Colonic mucosa (tissue), 4 donors: ENCODE measurements around the gene DAGLA. TPM values are rescaled to one million over a fixed set of nuclear protein-coding genes. Genes with fewer than 3 reads are reported as not detected.
A peak's percentile ranks its signal among the peaks of the same experiment; 100 is the strongest.

Experiments
- DNase-seq: peaks from one replicate; pipeline ENCODE4 v3.0.0-alpha.2; 2020
- H3K27ac ChIP-seq: fragments of 200-600 bp; one replicate; pipeline ENCODE4 v1.8.0; 2021
- H3K27me3 ChIP-seq: fragments of 200-600 bp; one replicate; pipeline ENCODE4 v1.8.0; 2021
- H3K36me3 ChIP-seq: fragments of 200-600 bp; one replicate; pipeline ENCODE4 v1.8.0; 2021
- H3K4me1 ChIP-seq: fragments of 200-600 bp; one replicate; pipeline ENCODE4 v1.8.0; 2021; ENCODE audit warnings: mild to moderate bottlenecking
- H3K4me3 ChIP-seq: fragments of 200-600 bp; one replicate; pipeline ENCODE4 v1.8.0; 2021
- H3K9ac ChIP-seq, 2 donors: one replicate each; pipeline ENCODE4 v1.7.0; 2013; ENCODE audit warnings: control low read depth in 2 of 2, low read depth in 2 of 2, low read length in 2 of 2
- H3K9me3 ChIP-seq: fragments of 200-600 bp; one replicate; pipeline ENCODE4 v1.8.0; 2021
- intact Hi-C: fragments of 100-400 bp; cut with DNase I; formaldehyde crosslinking; loops from one replicate; pipeline ENCODE4 v1.14.1; 2022
- total RNA-seq, 2 donors: library from RNA; stranded (reverse); fragmentation: NEBNext Ultra II Directional in 1 of 2; extraction: Animal tissue kit (Norgen Biotek cat#: 25700) in 1 of 2; gene quantifications; one replicate each; pipeline ENCODE4 v1.2.1, GENCODE V29; 2021
- TF ChIP-seq, protein P1 (sequence below): fragments of 200-600 bp; IDR thresholded peaks from one replicate; pipeline ENCODE4 v1.8.0; 2022; ENCODE audit warnings: antibody characterized with exemption, mild to moderate bottlenecking
- donor health status: healthy.
- donor health status: DM: no; HTN: no; CAD: no.
- donor health status: DM: no; HTN: no; CAD: no.

DAGLA gene
- total RNA-seq, 2 donors from 2014 or later: 7.5 to 12.2 TPM

DNA sequence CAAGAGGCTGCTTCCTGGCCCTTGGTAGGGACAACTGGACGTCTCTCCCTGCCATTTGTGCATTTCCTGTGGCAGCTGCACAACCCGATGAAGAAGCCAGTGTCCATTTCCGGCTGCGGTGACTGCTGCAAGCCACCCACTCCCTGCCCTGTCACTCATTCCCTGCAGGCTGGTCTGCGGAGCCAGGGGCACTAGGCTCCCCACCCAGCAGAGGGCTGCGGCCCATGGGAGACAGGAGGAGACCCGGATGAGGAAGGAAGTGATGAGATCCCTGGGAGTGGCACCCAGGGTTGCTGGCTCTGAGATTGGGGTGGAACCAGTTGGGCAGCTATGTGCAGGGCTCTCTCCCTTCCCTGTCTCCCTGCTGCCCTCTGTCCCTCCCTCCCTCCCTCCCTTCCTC, 62.2 kb downstream of the DAGLA start:
- H3K36me3 ChIP-seq: no peaks in the 10 kb centered on the region
- intact Hi-C loops: no loop called here
- H3K9ac ChIP-seq: no peak overlapping the region
- TF ChIP-seq, protein P1, sequence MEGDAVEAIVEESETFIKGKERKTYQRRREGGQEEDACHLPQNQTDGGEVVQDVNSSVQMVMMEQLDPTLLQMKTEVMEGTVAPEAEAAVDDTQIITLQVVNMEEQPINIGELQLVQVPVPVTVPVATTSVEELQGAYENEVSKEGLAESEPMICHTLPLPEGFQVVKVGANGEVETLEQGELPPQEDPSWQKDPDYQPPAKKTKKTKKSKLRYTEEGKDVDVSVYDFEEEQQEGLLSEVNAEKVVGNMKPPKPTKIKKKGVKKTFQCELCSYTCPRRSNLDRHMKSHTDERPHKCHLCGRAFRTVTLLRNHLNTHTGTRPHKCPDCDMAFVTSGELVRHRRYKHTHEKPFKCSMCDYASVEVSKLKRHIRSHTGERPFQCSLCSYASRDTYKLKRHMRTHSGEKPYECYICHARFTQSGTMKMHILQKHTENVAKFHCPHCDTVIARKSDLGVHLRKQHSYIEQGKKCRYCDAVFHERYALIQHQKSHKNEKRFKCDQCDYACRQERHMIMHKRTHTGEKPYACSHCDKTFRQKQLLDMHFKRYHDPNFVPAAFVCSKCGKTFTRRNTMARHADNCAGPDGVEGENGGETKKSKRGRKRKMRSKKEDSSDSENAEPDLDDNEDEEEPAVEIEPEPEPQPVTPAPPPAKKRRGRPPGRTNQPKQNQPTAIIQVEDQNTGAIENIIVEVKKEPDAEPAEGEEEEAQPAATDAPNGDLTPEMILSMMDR: no peak
- peak; percentile 73 for DNase-seq
- H3K4me1 ChIP-seq: no peaks in the 10 kb centered on the region
- no peak overlapping the region for H3K27ac ChIP-seq
- H3K27me3 ChIP-seq: no peaks in the 10 kb centered on the region
- H3K9me3 ChIP-seq: no peaks in the 10 kb centered on the region
- H3K4me3 ChIP-seq: no peak overlapping the region

DNA sequence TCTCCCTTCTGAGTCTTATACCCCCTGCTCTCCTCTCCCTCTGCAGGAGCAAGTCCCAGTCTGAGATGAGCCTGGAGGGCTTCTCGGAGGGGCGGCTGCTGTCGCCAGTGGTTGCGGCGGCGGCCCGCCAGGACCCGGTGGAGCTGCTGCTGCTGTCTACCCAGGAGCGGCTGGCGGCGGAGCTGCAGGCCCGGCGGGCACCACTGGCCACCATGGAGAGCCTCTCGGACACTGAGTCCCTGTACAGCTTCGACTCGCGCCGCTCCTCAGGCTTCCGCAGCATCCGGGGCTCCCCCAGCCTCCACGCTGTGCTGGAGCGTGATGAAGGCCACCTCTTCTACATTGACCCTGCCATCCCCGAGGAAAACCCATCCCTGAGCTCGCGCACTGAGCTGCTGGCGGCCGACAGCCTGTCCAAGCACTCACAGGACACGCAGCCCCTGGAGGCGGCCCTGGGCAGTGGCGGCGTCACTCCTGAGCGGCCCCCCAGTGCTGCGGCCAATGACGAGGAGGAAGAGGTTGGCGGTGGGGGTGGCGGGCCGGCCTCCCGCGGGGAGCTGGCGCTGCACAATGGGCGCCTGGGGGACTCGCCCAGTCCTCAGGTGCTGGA, 63.4 kb downstream of the DAGLA start:
- TF ChIP-seq, protein P1: no peak
- H3K4me1 ChIP-seq: no peaks in the 10 kb centered on the region
- H3K27ac ChIP-seq: no peak overlapping the region
- no peak for DNase-seq
- H3K36me3 ChIP-seq: no peaks in the 10 kb centered on the region
- H3K4me3 ChIP-seq: no peak overlapping the region
- intact Hi-C loops: no loop called here
- no peaks in the 10 kb centered on the region for H3K27me3 ChIP-seq
- no peak overlapping the region for H3K9ac ChIP-seq
- H3K9me3 ChIP-seq: no peaks in the 10 kb centered on the region

DNA sequence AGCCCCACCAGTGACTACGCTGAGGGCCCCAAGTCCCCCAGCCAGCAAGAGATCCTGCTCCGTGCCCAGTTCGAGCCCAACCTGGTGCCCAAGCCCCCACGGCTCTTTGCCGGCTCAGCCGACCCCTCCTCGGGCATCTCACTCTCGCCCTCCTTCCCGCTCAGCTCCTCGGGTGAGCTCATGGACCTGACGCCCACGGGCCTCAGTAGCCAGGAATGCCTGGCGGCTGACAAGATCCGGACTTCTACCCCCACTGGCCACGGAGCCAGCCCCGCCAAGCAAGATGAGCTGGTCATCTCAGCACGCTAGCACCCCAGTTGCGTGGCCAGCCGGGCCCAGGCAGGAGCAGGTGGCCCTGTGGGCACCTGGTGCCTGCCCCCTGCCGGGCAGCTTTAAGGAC, 64.0 kb downstream of the DAGLA start:
- Histone ChIP-seq H3K9ac (no peak overlapping the region), H3K36me3 (no peaks in the 10 kb centered on the region), H3K27me3 (no peaks in the 10 kb centered on the region), H3K4me1 (no peaks in the 10 kb centered on the region), H3K4me3 (no peak overlapping the region), H3K27ac (no peak overlapping the region), H3K9me3 (no peaks in the 10 kb centered on the region)
- TF ChIP-seq, protein P1: no peak
- DNase-seq: no peak
- intact Hi-C loops: no loop called here

DNA sequence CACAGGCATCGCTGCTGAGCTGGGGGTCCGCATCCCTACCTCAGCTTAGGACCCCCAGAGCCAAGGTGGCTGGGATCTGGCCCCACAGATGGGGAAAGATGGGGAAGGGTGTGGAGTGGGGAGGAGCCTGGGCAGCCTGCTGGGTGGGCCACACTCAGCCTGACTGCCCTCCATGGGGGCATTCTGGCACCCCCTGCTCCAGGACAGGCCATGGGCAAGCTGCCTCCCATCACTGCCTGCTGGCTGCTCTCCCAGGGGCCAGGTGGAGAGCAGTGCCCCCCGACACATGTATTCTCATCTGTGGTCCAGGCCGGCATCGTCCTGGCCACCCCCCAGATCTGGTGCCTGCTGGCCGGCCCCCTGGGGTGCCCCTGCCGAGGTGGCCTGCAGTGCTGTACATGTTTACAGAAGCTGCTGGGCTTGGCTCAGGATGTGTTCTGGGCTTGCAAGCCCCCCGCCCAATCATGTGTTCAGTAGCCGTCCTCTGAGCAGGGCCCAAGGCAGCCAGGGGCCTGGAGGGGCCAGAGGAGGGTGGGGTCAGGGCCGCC, 64.5 kb downstream of the DAGLA start:
- no peaks in the 10 kb centered on the region for H3K9me3 ChIP-seq
- no peak overlapping the region for H3K9ac ChIP-seq
- DNase-seq: no peak
- H3K4me3 ChIP-seq: no peak overlapping the region
- H3K27ac ChIP-seq: no peak overlapping the region
- no peaks in the 10 kb centered on the region for H3K4me1 ChIP-seq
- intact Hi-C loops: no loop called here
- H3K36me3 ChIP-seq: no peaks in the 10 kb centered on the region
- TF ChIP-seq, protein P1: no peak
- no peaks in the 10 kb centered on the region for H3K27me3 ChIP-seq

DNA sequence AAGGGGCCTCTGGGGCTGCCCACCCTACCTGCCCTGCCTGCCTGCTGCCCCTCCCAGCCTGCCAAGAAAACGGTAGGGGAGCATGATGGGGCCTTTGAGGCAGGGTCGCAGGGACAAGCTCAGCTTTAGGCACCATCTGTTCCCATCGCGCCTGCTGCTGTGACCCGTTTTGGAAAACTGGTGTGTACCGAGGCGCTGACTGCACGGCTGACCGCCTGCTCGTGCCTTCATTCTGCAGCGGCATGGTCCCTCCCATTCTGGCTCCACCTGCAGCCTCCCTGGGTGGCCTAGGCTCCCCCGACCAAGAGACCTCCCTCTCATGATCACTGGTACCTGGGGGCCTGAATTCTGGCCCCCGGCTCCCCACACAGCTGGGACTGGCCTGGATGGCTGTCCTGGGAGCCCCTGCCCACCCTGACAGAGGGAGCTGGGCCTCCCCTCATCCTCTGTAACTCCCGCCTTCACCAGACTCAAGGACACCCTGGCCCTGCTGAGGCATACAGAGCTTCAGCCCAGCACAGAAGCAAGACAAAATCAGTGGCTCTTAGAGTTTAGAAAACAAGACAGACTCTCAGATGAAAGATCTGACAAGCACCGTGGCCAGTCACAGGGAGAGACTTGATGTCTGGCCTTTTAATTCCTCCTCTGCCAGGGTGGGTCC, 65.7 kb downstream of the DAGLA start:
- no peak overlapping the region for H3K27ac ChIP-seq
- H3K4me1 ChIP-seq: no peaks in the 10 kb centered on the region
- no peaks in the 10 kb centered on the region for H3K36me3 ChIP-seq
- intact Hi-C loops: no loop called here
- H3K9ac ChIP-seq: no peak overlapping the region
- H3K27me3 ChIP-seq: no peaks in the 10 kb centered on the region
- H3K9me3 ChIP-seq: no peaks in the 10 kb centered on the region
- TF ChIP-seq, protein P1: no peak
- H3K4me3 ChIP-seq: no peak overlapping the region
- no peak for DNase-seq
